Kidney epithelial cell (primary cell): ENCODE measurements around the gene HIKESHI. TPM values are rescaled to one million over a fixed set of nuclear protein-coding genes. Genes with fewer than 3 reads are reported as not detected.
"Not testable (repeated sequence)": the region's sequence is repeated elsewhere in the genome, so short reads cannot be mapped to it uniquely, and the experiment has no call there.

Source experiments
- DNase-seq: peaks from one replicate; pipeline ENCODE4 v3.0.0-alpha.2; 2010; ENCODE audit warnings: low read depth
- H3K27me3 ChIP-seq: 2 replicates; pipeline ENCODE4 v1.6.0; 2011; ENCODE audit warnings: low read length; ENCODE audit not compliant: control insufficient read depth, insufficient read depth
- H3K36me3 ChIP-seq: 2 replicates; pipeline ENCODE4 v1.5.1; 2011; ENCODE audit warnings: low read length; ENCODE audit not compliant: control insufficient read depth, insufficient read depth
- H3K4me3 ChIP-seq: 2 replicates; pipeline ENCODE4 v1.5.1; 2011; ENCODE audit warnings: low read depth, mild to moderate bottlenecking, control low read depth, low read length
- total RNA-seq: library from RNA; depleted of rRNA; stranded (reverse); fragments of >200 nt; gene quantifications from 2 replicates; pipeline ENCODE4 v1.2.3, GENCODE V29; 2015
- TF ChIP-seq, protein P1 (sequence below): IDR thresholded peaks from 2 replicates; pipeline ENCODE4 v1.5.1; 2011; ENCODE audit warnings: mild to moderate bottlenecking, moderate library complexity, low read length, control low read depth, inconsistent platforms; ENCODE audit not compliant: insufficient read depth, poor library complexity, severe bottlenecking

Gene HIKESHI
- total RNA-seq, 1 donor from 2014 or later = 34.6 TPM

DNA sequence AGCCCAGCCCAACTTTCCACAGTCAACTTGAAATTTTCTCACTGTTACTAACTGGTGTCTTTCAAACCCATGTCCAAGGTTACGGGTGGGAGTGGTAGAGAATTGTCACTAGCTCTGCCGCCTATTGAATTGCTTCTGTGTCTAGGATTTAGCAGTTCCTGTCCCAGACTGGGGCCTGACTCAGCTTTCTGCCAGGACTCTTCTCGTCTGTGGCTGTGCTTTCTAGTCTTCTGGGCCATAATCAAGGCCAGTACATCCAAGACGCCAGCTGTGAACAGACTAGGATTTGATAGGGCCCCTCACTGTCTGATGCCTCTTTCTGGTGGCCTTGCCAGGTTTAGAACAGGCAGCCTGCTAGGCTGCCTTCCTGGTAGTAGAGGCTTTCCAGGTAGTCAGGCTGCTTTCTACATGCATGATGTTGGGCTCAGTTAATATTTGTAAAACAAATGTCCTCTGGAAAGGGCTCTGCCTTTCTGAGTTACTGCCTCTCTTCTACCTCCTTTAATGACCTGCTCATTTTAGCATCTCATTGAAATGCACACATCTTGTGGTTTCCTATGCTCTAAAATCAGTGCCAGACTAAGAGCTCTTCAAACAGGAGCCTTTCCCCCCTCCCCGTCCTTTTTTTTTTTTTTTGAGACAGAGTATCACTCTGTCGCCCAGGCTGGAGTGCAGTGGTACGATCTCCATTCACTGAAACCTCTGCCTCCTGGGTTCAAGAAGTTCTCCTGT is 13.1 kb upstream of the HIKESHI start:
- Histone ChIP-seq H3K27me3 (no peaks in the 10 kb centered on the region), H3K36me3 (no peaks in the 10 kb centered on the region), H3K4me3 (no peak overlapping the region)
- TF ChIP-seq, protein P1, sequence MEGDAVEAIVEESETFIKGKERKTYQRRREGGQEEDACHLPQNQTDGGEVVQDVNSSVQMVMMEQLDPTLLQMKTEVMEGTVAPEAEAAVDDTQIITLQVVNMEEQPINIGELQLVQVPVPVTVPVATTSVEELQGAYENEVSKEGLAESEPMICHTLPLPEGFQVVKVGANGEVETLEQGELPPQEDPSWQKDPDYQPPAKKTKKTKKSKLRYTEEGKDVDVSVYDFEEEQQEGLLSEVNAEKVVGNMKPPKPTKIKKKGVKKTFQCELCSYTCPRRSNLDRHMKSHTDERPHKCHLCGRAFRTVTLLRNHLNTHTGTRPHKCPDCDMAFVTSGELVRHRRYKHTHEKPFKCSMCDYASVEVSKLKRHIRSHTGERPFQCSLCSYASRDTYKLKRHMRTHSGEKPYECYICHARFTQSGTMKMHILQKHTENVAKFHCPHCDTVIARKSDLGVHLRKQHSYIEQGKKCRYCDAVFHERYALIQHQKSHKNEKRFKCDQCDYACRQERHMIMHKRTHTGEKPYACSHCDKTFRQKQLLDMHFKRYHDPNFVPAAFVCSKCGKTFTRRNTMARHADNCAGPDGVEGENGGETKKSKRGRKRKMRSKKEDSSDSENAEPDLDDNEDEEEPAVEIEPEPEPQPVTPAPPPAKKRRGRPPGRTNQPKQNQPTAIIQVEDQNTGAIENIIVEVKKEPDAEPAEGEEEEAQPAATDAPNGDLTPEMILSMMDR = no peak
- no peak for DNase-seq

DNA sequence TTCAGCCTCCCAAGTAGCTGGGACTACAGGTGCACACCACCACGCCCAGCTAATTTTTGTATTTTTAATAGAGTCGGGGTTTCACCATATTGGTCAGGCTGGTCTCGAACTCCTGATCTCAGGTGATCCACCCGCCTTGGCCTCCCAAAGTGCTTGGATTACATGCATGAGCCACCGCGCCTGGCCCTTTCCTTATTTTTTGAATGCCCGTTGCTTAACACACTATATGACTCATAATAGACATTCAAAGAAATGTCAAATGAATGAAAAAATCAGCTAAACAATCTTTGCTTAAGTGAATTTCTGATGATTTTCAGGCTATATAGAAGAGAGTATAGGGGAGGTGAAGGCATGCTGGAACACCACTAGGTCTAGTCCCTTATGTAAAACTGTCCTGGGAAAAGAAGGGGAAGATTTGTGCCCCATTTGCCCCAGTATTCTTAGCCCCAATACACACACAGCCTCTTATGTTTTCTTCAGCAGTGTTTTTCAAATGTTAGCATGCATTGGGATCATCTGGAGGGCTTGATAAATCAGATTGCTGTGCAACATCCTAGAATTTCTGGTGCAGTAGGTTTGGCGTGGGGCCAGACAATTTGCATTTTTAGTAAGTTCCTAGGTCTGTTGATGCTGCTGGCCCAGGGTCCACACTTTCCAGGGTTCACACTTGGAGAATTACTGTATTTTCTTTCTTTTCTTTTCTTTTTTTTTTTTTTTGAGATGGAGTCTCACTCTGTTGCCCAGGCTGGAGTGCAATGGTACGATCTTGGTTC is 12.3 kb upstream of the HIKESHI start:
- DNase-seq, H3K4me3 ChIP-seq, H3K36me3 ChIP-seq, H3K27me3 ChIP-seq: not testable (repeated sequence)

DNA sequence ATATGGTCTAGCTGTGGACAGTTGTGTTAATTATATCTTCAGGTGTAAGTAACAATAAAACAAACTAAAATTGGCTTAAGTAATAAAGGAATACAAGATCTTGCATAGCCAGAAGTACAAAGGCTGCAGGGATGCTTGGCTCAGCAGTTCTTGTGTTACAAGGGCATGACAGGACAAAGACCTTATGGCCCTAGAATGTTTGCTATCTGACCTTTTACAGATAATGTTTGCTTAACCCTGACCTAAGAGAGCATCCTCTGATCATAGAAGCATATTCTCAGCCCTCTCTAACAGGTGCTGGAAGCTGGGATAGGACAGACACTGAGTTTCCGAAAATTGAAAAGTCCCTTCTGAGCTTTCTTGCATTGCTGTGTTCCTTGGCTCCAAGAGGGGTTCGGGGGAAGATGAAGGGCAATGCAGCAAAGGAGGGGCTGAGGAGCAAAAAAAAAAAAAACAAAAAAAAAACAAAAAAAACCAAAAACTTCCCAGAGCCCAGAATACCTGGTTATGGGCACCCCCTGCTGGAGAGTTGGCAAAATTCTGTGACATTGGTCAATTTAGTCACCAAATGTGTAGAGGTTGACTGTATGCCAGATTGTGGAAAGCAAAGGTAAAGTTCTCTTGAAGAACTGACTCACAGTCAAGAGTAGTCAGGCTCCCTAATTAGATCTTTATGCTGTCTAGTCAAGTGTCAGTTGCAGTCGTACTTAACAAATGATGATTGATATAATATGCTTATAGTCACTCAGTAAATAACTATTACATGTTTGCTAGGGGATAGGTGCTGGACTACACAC is 10.4 kb upstream of the HIKESHI start:
- TF ChIP-seq, protein P1 = peak; percentile 74
- DNase-seq = peak; percentile 18
- Histone ChIP-seq H3K36me3 (no peaks in the 10 kb centered on the region), H3K4me3 (no peak overlapping the region), H3K27me3 (no peaks in the 10 kb centered on the region)

DNA sequence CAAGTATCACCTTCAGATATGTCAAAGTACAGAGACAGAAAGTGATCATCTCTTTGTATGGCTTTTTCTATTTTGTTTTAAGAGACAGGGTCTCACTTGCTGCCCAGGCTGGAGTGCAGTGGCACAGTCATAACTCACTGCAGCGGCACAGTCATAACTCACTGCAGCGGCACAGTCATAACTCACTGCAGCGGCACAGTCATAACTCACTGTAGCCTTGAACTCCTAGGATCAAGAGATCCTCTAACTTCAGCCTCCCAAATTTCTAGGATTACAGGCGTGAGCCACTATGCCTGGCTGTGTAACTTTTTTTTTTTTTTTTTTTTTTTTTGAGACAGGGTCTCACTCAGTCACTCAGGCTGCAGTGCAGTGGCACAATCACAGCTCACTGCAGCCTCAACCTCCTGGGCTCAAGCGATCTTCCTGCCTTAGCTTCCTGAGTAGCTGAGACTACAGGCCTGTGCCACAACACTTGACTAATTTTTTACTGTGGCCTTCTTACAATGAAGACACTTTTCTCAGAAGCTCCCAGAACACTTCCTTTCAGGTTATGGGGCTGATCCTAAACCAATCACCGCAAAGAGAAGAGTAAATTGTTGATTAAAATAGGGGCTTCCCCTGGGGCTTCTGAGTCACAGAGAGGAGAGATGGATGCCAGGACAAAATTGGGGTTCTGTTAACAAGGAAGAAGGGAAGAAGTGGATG is 9.0 kb upstream of the HIKESHI start:
- Histone ChIP-seq H3K36me3 (no peaks in the 10 kb centered on the region), H3K27me3 (no peaks in the 10 kb centered on the region), H3K4me3 (no peak overlapping the region)
- TF ChIP-seq, protein P1 = no peak
- no peak for DNase-seq

DNA sequence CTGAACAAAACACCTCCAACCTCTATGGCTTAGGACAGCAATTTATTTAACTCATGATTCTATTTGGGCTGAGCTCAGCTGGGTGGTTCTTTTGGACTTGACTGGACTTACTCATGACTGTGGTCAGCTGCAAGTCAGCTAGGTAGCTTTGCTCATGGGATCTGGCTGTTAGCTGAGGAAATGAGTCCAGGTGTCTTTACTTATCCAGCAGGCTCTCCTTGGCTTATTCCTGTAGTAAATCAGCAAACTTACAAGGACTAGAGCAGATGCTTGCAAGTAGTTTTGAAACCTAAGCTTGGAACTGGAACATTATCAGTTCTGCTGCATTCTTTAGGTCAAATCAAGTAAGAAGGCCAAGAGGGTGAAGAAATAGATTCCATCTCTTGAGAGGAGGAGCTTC is 8.0 kb upstream of the HIKESHI start:
- H3K36me3 ChIP-seq = no peaks in the 10 kb centered on the region
- TF ChIP-seq, protein P1 = no peak
- no peaks in the 10 kb centered on the region for H3K27me3 ChIP-seq
- DNase-seq = no peak
- H3K4me3 ChIP-seq = no peak overlapping the region
